Stimulated activated CD8-positive, alpha-beta memory T cell treated with anti-CD3 and anti-CD28 coated beads, Interleukin-4, amount 100 ng/mL, for 1 hour (primary cell): ENCODE data around the gene INTS6.
A peak's percentile ranks its signal among the peaks of the same experiment; 100 is the strongest.

ENCODE experiments used
- DNase-seq, 2 donors: peaks; one replicate each; pipeline ENCODE4 v3.0.0-alpha.2; 2020; ENCODE audit warnings: low read depth in 2 of 2, low spot score in 1 of 2

Gene INTS6

GRCh38 chr13:51452361-51453206 is at the start of gene INTS6:
INTS6 (minus strand) TSS chr13:51453036; CDS start chr13:51452525, 511 bp downstream.
- peak; percentile 49 to 97 for DNase-seq

GRCh38 chr13:51502153-51502651 is 49.4 kb upstream of the INTS6 start:
- DNase-seq = no peak

GRCh38 chr13:51501592-51502152 is 48.8 kb upstream of the INTS6 start:
- no peak for DNase-seq

DNA sequence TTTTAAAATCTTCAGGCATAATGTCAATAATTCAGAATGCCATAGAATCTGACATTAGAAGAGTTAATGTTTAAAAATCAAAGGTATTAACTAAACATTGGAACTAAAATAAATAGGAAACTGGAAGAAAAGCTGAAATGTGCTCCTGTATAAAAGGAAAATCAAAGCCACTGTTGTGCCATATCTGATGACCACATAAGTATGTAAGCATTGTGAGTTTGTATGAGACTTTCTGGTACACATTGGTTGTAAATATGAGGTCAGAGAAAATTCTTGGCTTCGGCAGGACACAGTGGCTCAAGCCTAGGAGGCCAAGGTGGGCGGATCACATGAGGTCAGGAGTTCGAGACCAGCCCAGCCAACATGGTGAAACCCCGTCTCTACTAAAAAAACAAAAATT is 48.3 kb upstream of the INTS6 start:
- DNase-seq = no peak

DNA sequence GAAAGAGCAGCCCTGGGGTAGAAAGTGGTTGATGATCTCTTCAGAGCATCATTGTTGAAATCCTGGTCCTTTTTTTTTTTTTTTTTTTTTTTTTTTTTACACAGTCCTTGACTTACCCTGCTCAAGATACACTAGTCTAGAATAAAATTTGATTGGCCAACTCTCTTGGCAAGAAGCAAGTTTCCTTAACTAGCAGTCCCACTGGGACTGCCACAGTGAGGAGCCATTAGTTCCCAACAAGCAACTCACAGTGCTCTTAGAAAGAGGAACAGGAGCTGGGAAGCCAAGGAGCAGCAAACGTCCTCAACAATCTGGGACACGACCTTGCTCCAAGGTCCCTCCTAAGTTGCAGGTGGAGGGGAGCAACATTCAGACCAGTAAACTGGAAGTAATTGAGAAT is 47.9 kb upstream of the INTS6 start:
- no peak for DNase-seq

GRCh38 chr13:51499841-51500240 is 47.0 kb upstream of the INTS6 start:
- DNase-seq = no peak

- DNase-seq = no peak
Measured at GRCh38 chr13:51495316-51495715, 42.5 kb upstream of the INTS6 start.

GRCh38 chr13:51494156-51494555 is 41.3 kb upstream of the INTS6 start:
- DNase-seq = no peak

DNA sequence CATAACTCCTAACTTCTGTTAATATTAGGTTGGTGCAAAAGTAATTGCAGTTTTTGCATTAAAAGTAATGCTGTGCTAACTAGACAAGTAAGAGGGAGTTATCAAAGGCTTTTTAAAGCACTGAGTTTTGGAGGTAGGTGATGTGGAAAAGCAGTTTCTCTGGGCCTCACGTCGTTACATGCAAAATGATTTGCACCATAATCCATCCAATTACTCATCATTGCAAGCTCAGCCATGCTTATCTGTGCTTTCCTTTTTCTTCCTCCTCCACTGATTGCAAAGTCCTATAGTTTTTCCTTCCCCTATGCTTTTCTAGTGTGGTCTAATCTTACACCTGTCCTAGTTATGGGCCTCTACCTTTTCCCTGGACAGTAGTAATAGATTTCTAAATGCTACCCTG is 35.4 kb upstream of the INTS6 start:
- DNase-seq = no peak

- DNase-seq = no peak
Measured at GRCh38 chr13:51481656-51482055, 28.8 kb upstream of the INTS6 start.

DNA sequence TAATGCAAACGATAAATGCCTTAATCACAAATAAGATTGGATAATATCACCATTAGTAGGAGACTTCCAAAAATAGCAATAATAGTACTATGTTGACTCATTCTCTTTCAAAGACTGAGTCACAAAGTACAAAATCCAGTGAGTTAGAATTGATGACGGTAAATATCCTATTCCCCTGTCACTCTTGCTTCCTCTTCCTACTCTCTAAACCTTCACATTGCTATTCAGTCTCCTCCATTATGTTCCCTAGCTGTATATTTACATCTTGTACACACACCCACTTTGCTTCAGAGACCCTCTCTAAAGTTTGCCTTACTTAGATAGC is 26.3 kb upstream of the INTS6 start:
- DNase-seq = no peak

- DNase-seq = no peak
Measured at GRCh38 chr13:51478418-51479198, 25.8 kb upstream of the INTS6 start.

DNA sequence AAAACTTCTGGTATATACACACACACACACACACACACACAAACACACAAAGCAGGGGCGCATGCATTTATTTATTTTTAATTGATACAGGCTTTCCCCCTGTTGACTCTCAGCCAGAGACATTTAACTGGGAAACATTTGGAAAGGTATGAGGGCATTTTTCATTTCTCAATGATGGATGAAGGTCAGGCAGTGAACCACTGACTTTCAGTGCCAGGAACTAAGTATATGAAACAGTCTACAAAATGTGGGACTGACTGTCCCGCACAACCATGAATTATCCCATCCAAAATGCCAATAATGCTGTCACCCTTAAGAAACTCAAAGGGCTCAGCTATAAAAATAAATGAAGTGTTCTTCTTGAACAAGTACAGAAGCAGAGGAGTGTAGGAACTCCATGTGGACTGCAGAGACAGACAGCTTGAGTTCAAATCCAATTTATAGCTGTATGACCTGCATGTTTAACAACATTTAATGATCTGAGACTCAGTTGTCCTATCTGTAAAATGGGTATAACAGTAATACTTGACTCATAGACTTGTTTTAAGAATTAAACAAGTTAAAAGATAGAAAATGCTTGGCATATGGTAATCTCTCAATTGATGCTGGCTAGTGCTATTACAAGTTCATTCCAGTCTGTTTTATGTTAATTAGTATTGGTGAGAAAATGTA is 25.0 kb upstream of the INTS6 start:
- no peak for DNase-seq

- DNase-seq = no peak
Measured at GRCh38 chr13:51477149-51477548, 24.3 kb upstream of the INTS6 start.

DNA sequence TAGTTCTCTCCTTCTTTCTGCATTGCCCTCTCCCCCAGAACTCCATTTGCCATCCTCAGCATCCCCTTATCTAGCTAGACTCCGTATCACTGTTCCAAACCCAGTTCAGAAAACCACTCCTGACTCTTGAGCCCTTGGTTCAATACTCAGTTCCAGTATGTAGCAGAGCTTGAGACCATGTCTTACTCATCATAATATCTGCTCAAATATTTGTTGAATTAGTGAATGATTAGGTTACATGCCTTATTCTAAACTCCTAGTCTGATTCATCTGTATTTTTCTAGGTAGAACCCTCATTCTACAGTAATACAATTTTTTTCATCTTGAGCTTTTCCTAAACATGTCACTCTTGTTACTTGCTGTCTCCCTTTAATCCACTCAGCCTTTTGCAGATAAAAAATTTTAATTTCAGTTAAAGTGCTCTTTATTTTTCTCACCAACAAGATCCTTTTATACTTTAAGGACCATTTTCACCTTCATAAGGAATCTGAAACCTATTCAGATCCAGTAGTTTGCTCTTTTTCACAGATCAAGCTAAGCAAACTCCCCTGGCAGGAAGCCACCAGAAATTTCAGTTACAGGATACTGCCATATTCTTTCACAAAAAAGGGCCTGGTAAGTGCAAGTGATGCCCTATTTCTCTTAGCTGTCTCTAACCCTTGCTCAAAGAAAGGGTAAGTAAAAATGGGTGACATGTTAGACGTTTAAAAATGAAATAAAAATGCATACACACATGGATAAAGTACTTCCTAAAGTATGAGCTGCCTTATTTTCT is 23.1 kb upstream of the INTS6 start:
- DNase-seq = no peak

GRCh38 chr13:51469790-51470189 is 17.0 kb upstream of the INTS6 start:
- no peak for DNase-seq

DNA sequence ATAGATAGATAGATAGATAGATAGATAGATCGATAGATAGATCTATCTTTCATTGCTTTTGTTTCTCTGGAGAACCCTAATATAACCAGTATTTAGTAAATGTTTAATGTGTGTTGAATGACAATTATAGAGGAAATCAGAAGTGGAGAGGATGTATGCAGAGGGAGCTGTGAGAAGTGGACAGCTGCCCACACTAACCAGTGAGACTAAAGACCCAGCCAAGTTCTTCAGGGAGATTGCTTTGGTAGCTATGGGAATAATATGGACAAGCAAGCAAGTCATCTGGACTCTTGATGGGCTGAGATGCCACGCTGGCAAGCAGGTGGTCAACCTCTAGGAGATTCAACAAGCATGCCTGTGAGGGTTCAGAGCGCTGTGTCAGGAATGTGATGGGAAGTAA is 14.9 kb upstream of the INTS6 start:
- no peak for DNase-seq

DNA sequence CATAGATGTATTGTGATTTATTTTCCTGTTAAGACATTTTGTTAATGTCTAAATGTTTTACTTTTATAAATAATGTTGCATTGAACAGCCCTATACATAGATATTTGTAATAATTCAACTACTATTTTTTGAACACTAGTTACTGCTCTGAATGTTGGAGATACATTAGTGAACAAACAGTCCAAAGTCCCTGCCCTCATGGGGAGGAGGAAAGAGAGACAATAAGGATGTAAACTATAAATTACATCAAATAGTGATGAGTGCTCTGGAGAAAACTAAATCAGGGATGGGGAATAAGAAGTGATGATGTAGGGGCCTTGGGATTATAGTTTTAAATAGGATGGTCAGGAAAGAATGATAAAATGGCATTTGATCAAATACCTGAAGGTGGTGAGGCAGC is 12.3 kb upstream of the INTS6 start:
- DNase-seq = no peak

GRCh38 chr13:51457086-51457815 is 4.4 kb upstream of the INTS6 start:
- DNase-seq = no peak

- DNase-seq = no peak
Measured at GRCh38 chr13:51456510-51456909, 3.7 kb upstream of the INTS6 start.
